Measurements from ENCODE around the gene TMEM44.

GRCh38 chr3:194610689-194611088 lies 22.5 kb downstream of the TMEM44 start:
- TF ChIP-seq POLR2AphosphoS5 (IDR thresholded peaks at IDR 0.05; ENCODE audit: low read depth, low read length) (no peak), POLR2A (IDR thresholded peaks at IDR 0.05; ENCODE audit: low read depth, low read length) (no peak)

Measured in GM12892 (cell line).